ENCODE results near the gene STX11.
A peak's percentile ranks its signal among the peaks of the same experiment; 100 is the strongest.

The STX11 gene

DNA sequence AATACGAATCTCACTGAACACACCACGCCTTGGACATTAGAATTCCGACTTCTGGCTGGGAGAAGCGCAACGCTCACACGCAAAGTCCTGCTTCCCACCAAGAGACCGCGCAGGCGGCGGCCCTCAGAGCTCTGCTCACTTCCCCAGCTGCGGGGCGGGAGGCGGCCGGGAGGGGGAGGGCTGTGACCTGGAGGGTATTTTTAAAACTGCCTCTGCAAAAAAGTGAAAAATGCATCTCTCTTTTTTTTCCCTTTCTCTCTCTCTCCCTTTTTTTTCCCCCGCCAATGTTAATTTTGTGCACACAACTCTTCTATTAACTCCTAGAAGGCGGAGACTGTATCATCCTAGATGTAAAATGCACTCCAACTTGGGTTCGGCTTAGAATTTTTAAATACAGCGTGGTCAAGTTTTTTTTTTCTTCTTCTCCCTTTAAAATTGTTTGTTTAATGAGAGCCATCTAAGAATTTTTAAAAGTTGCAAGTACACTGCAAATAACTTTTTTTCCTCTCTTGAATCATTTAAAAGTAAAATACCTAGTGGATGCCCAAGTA, 66.4 kb downstream of the STX11 start:
- DNase-seq, result peak in 1 of 2 donors; percentile 93

DNA sequence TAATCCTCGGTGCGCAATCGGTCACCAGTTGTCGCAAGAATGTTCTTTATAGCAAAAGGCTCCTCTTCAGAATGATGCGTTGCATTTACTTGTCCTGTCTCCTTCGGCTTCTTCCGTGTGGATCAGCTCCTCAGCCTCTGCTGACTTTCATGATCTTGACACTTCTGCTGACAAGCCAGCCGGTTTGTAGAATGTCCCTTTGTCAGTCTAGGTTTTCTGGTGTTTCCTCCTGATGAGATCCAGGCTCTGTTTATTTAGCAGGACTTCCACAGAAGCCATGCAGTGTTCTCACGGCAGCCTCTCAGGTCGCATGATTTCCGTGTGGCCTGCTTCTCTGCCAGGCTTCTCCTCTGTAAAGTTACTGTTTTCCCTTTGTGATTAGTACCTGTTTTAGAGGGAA, 66.9 kb downstream of the STX11 start:
- no peak for DNase-seq

DNA sequence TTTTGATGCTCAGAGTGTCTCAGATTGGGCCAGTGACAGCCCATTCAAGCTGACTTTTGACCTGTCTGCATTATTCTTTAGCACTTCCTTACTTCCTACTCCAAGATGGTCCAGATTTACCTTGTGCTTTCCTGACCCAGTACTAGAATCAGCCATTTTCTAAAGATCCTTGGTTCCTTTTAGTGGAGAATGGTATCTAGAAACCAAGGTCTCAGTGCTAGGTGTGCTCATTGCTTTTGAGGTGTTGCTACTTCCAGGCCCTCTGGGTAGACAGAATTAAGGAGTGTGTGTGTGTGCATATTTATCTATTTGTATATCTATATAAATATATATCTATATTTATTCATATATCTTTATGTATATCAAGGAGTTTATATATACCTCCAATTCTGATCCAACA, 67.5 kb downstream of the STX11 start:
- DNase-seq, result no peak

DNA sequence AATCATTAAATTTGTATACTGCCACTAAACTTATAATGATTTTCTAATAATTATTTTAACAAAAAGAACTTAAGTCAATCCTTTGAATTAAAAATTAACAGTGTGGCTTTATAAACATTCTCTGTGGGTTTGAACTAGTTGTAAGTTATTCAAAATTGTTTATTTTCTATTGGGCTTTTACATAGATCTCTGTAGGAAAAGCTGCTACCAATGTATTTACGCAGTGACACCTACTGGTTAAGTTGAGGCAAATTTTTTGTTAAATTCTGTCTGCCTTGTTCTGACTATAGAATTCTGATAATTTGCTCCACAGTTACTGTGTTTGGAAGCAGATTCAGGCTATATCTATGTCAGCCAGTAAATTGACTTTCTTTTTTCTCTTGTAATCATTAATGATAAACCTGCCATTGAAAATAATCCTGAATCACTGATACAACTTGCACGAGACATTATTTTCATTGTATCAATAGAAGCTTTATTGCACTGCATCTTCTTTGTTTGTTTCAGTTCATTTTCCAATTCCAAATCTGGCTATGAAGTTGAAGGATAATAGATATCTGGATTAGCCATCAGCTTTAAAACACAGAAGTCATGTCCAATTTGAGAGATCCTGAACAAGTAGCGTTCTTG, 68.9 kb downstream of the STX11 start:
- peak in 1 of 2 donors; percentile 34 for DNase-seq

DNA sequence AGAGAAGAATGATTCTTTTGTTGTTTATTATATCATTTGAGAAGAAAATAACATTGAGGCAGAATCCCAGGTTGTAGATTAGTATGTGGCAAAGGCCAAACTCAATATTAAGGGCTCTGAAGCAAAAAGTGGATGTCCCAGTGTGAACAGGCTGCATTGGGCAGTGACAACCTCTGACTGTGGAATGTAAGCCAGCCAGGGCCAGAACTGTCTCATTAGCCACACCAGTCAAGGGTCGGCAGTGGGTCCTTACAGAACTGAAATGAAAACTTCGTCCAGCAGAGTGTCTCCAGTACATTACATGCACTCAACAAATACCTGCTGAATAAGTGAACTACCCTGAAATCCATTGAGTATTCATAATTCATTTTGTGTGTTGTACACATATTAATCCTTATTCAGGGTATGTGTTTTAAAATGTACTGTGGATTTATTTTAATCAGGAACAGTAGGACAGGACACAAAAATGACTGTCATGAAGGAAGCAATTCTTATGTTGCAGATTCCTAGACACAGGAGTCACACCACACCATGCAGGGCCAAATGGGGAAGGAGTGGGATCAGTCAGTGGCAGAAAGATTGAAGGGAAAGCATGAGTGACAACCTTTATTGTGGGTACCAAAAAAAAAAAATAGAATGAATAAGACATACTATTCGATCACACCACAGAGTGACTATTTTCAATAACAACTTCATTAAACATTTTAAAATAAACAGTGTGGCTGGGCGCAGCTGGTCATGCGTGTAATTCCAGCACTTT, 69.9 kb downstream of the STX11 start:
- no peak for DNase-seq

DNA sequence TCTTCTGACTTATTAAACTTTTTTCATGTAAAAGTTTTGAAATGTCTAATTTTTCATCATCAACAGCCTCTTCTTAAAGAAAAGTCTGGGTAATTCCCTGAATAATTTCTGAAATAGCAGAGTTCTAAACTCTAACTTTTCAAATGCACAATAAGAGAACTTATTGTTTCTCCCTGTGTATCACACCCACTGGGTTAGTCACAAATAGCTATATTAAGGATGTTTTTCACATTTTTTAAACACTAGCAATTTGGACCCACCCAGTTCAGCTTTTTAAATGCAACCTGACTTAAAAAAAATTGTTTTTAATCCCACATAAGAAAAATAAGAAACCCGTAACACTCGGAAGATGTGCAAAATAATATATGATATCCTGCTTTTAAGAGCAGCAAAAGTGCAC, 73.4 kb downstream of the STX11 start:
- no peak for DNase-seq

DNA sequence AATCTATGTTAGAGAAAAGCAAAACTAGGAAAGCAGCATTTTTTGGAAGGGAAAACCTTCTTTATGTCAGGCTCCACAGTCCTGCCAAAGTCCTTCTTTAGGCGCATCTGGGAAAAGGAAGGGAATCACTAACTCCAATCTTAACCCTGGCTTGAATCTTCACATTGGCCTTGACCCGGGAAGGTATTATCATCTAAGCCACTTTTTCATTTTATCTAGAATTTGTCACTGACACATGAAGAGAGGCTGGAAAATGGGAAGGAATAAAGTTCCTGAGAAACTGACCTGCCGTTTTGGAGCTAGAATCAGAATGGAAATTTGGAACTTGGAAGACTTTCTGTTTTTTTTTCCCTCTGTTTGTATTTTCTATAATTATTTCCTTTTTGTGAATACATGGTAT, 81.4 kb downstream of the STX11 start:
- no peak for DNase-seq

DNA sequence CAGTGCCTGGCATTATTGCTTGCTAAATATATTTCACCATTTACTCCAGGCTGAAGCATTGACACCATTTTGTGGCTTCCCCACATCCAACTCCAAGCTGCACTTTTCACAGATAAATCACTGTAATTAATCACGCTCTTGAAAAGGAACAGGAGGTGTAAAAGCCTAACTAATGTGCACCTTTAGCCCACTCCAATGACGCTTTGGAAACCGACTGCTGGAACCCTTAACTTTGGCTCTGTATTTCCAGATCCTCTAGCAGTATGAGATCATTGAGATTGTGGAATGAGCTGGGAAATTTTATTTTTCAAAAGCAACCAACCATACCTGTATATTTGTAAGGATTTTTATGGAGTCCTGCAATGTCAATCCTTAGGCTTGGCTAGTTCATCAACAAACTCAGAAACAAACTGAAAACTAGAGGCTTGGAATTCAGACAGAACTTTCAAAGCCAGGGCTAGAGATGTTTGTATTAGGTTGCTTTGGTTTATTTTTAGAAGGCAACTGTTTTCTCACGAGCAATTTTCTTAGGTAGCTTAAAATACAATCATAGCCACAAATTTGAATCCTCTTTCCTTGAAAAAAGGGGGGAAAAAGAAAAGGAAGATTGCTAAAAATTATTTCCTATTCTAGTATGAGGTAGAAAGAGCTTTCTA, 82.0 kb downstream of the STX11 start:
- no peak for DNase-seq

DNA sequence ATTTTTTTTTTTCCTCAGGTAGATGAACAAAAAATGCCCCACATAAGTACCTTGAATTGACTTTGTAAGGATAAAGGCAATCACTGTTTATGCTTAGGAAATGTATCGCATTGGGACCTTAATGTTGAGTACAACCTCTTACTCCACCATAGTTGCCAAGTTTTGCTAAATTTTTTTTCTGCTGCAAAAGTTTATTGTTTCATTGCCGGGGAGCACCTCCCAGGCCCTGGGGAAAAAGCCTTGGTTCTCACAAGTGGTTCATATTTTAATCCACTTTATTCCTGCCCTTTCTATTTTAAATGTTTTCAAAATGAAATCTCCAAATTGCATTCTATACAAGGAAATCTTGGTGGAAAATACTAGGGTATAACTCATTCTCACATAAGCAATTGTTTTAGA, 82.5 kb downstream of the STX11 start:
- DNase-seq, result no peak

DNA sequence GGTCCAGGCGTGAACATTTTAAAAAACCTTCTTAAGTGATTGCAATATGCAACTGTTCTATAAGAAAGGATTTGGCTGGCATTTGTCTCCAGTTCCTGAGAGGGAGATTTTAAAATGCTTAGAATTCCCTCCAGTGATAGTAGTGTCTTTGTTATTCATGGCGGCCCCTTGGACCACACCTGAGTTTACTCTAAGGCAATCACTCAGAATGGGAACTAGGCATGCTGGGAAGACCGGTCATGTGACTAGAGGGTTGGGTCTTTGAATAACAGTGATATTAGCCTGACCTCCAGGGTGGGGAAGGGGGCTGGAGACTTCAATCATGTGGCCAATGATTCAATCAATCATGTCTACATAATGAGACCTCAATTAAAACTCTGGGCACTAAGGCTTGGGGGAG, 84.1 kb downstream of the STX11 start:
- DNase-seq, result no peak

DNA sequence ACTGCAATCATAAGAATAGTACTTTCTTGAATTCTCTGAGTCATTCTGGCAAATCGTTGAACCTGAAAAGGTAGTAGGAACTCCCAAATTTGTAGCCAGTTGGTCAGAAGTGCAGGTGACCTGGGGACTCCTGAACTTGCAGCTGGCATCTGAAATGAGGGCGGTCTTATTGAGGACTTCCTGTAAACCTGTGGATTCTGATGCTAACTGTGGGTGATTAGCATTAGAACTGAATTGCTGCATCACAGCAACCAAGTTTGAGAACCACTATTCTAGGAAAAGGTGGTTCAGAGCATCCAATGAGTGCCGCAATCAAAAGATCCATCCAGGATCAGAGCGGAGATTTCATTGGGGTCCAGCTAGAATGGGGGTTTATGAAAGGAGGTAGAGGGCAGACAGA, 84.6 kb downstream of the STX11 start:
- DNase-seq, result no peak

All from bone marrow (tissue), 2 donors.